Choroid plexus epithelial cell (primary cell): ENCODE measurements around the gene CXCL12.

Experiments
- DNase-seq: peaks from one replicate; pipeline ENCODE4 v3.0.0-alpha.2; 2010; ENCODE audit warnings: low read depth
- H3K4me3 ChIP-seq: 2 replicates; pipeline ENCODE4 v1.5.1; 2011; ENCODE audit warnings: low read depth, mild to moderate bottlenecking, control low read depth, low read length, moderate library complexity
- CTCF ChIP-seq: conservative IDR thresholded peaks from 2 replicates; pipeline ENCODE4 v1.5.1; 2011; ENCODE audit warnings: low read depth, mild to moderate bottlenecking, control low read depth, inconsistent platforms, low read length, moderate library complexity

Gene CXCL12

GRCh38 chr10:44334091-44334490, 50.8 kb downstream of the CXCL12 start:
- no peak for TF ChIP-seq CTCF
- H3K4me3 ChIP-seq, result no peak overlapping the region
- DNase-seq, result no peak

GRCh38 chr10:44333511-44333910, 51.4 kb downstream of the CXCL12 start:
- no peak overlapping the region for H3K4me3 ChIP-seq
- TF ChIP-seq CTCF, result no peak
- DNase-seq, result no peak

- no peak for TF ChIP-seq CTCF
- no peak for DNase-seq
- H3K4me3 ChIP-seq, result no peak overlapping the region
Measured at GRCh38 chr10:44332465-44332864, 52.4 kb downstream of the CXCL12 start.

GRCh38 chr10:44330431-44330830, 54.5 kb downstream of the CXCL12 start:
- H3K4me3 ChIP-seq, result no peak overlapping the region
- no peak for DNase-seq
- no peak for TF ChIP-seq CTCF

- no peak for DNase-seq
- no peak overlapping the region for H3K4me3 ChIP-seq
- no peak for TF ChIP-seq CTCF
Measured at GRCh38 chr10:44327461-44327860, 57.4 kb downstream of the CXCL12 start.
